ENCODE data around the gene UHRF2.

The UHRF2 gene

DNA sequence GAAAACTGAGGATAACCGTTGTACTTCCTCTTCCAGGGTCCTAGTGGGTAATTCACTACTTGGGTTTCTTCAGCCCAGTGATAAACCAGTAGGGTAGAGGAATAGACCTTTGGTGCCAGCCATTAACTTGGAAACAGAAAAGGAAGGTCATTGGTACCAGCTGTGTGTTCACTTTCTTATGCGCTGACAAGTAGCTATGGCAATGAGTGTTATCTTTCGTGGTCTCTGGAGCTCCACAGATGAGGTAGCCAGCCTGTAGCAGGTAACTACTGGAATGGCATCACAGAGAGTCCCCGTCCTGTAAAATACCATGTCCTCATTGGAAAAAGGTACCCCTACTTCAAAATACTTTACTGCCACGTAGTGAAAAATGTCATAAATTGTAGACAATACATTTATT lies 2.3 kb downstream of the UHRF2 start:
- Histone ChIP-seq H3K36me3 (no peaks in the 10 kb centered on the region), H3K9me3 (no peaks in the 10 kb centered on the region), H3K4me3 (ENCODE audit: low read depth in 1 of 2, low read length in 1 of 2) (no peak overlapping the region), H3K27me3 (no peaks in the 10 kb centered on the region), H3K27ac (no peak overlapping the region), H3K4me1 (ENCODE audit: control insufficient read depth in 1 of 2, insufficient read depth in 1 of 2, low read depth in 1 of 2, low read length in 1 of 2) (peaks cover 50 to 51% of the 10 kb centered on the region in 2 experiments)
- no peak for TF ChIP-seq CTCF (IDR thresholded peaks at IDR 0.05)

DNA sequence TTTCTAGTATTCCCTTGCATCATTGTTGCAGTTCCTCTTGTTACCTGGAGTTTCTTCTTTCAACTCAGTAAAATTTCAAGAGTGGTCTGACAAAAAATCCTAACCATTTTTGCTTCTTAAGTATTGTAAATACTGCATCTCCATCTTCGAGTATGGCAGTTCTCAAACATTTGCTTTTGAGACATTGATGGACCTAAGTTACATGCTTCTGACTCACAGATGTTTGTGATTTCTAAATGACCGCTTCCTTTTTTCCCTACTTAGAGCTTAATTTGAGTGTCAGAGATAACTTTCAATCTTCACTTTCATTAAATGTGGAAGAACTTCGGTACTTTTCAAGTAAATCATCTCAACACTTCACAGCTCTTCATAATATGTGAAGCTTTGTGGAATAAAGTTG lies 4.2 kb downstream of the UHRF2 start:
- no peak for TF ChIP-seq CTCF (IDR thresholded peaks at IDR 0.05)
- Histone ChIP-seq H3K27ac (peak overlapping the region; percentile 59), H3K27me3 (no peaks in the 10 kb centered on the region), H3K36me3 (no peaks in the 10 kb centered on the region), H3K9me3 (no peaks in the 10 kb centered on the region), H3K4me3 (ENCODE audit: low read depth in 1 of 2, low read length in 1 of 2) (no peak overlapping the region), H3K4me1 (ENCODE audit: control insufficient read depth in 1 of 2, insufficient read depth in 1 of 2, low read depth in 1 of 2, low read length in 1 of 2) (peaks cover 49 to 50% of the 10 kb centered on the region in 2 experiments)

- Histone ChIP-seq H3K4me3 (ENCODE audit: low read depth in 1 of 2, low read length in 1 of 2) (no peak overlapping the region), H3K27ac (no peak overlapping the region), H3K36me3 (no peaks in the 10 kb centered on the region), H3K4me1 (ENCODE audit: control insufficient read depth in 1 of 2, insufficient read depth in 1 of 2, low read depth in 1 of 2, low read length in 1 of 2) (peaks cover 40 to 43% of the 10 kb centered on the region in 2 experiments), H3K27me3 (no peaks in the 10 kb centered on the region), H3K9me3 (no peaks in the 10 kb centered on the region)
- TF ChIP-seq CTCF (IDR thresholded peaks at IDR 0.05) = no peak
These were observed 5.8 kb downstream of the UHRF2 start for GRCh38 chr9:6418764-6419163.

DNA sequence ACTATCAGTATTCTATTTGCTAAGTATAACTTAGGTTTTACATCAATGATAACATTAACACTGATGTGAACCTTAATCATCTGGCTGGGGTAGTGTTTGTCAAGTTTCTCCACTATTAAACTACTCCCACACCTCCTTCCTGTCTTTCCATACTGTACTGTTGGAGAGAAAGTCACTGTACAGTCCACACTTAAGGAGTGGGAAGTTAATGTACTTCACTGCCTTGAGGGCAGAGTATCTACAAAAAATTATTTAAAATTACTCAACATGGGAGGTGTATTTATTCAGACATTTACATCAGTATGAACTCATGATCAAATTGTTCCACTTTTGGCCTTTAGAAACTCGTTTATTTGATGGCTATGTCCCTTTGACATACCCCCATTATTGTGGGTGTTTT lies 11.9 kb downstream of the UHRF2 start:
- H3K9me3 ChIP-seq = no peaks in the 10 kb centered on the region
- H3K4me3 ChIP-seq (ENCODE audit: low read depth in 1 of 2, low read length in 1 of 2) = no peak overlapping the region
- peaks cover 7 to 10% of the 10 kb centered on the region in 2 experiments for H3K4me1 ChIP-seq (ENCODE audit: control insufficient read depth in 1 of 2, insufficient read depth in 1 of 2, low read depth in 1 of 2, low read length in 1 of 2)
- TF ChIP-seq CTCF (IDR thresholded peaks at IDR 0.05) = no peak
- no peaks in the 10 kb centered on the region for H3K27me3 ChIP-seq
- H3K27ac ChIP-seq = no peak overlapping the region
- no peaks in the 10 kb centered on the region for H3K36me3 ChIP-seq

GRCh38 chr9:6426117-6426516 lies 13.1 kb downstream of the UHRF2 start:
- Histone ChIP-seq H3K4me1 (ENCODE audit: control insufficient read depth in 1 of 2, insufficient read depth in 1 of 2, low read depth in 1 of 2, low read length in 1 of 2) (peaks cover 7 to 10% of the 10 kb centered on the region in 2 experiments), H3K27ac (no peak overlapping the region), H3K36me3 (no peaks in the 10 kb centered on the region), H3K9me3 (no peaks in the 10 kb centered on the region), H3K27me3 (no peaks in the 10 kb centered on the region), H3K4me3 (ENCODE audit: low read depth in 1 of 2, low read length in 1 of 2) (no peak overlapping the region)
- TF ChIP-seq CTCF (IDR thresholded peaks at IDR 0.05) = no peak
